GM19438 (cell line): ENCODE measurements around the gene SULT1C3.

ENCODE experiments used
- ATAC-seq: cut with Tn5 transposase; IDR thresholded peaks from one replicate; pipeline ENCODE4 v1.9.1; 2021; ENCODE audit warnings: low read depth; ENCODE audit not compliant: unreplicated experiment

The SULT1C3 gene

GRCh38 chr2:108297436-108298141, 57.8 kb downstream of the SULT1C3 start:
- no peak for ATAC-seq

- no peak for ATAC-seq
These were observed 61.8 kb downstream of the SULT1C3 start for GRCh38 chr2:108301558-108301957.

- ATAC-seq, result peak; percentile 54
These were observed 65.2 kb downstream of the SULT1C3 start for GRCh38 chr2:108304975-108305374.

- ATAC-seq, result no peak
These were observed 66.1 kb downstream of the SULT1C3 start for GRCh38 chr2:108305901-108306300.

- ATAC-seq, result no peak
These were observed 70.1 kb downstream of the SULT1C3 start for GRCh38 chr2:108309903-108310302.
